ENCODE measurements around the gene TTC3.

GRCh38 chr21:37195610-37196009 lies 122.6 kb downstream of the TTC3 start:
- TF ChIP-seq SP1 (IDR thresholded peaks at IDR 0.05): no peak
- TF ChIP-seq, protein P1, sequence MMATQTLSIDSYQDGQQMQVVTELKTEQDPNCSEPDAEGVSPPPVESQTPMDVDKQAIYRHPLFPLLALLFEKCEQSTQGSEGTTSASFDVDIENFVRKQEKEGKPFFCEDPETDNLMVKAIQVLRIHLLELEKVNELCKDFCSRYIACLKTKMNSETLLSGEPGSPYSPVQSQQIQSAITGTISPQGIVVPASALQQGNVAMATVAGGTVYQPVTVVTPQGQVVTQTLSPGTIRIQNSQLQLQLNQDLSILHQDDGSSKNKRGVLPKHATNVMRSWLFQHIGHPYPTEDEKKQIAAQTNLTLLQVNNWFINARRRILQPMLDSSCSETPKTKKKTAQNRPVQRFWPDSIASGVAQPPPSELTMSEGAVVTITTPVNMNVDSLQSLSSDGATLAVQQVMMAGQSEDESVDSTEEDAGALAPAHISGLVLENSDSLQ (IDR thresholded peaks at IDR 0.05): no peak
- TF ChIP-seq FOXA1 (IDR thresholded peaks at IDR 0.05): no peak
- no peak for TF ChIP-seq ARNT (IDR thresholded peaks at IDR 0.05)
- no peak for TF ChIP-seq SUZ12 (IDR thresholded peaks at IDR 0.05)
- no peak for TF ChIP-seq TARDBP (IDR thresholded peaks at IDR 0.05)
- TF ChIP-seq LEF1 (IDR thresholded peaks at IDR 0.05; ENCODE audit: borderline replicate concordance): no peak
- TF ChIP-seq L3MBTL2 (conservative IDR thresholded peaks at IDR 0.05): no peak
- no peak for TF ChIP-seq FOXM1 (IDR thresholded peaks at IDR 0.05; ENCODE audit: borderline replicate concordance)
- no peak for TF ChIP-seq FOXK2 (IDR thresholded peaks at IDR 0.05)
- TF ChIP-seq BHLHE40 (IDR thresholded peaks at IDR 0.05; ENCODE audit: borderline replicate concordance): no peak
- no peak for TF ChIP-seq HDGF (IDR thresholded peaks at IDR 0.05; ENCODE audit: borderline replicate concordance)
